Measurements from ENCODE around the gene PRKCA. TPM values are rescaled to one million over a fixed set of nuclear protein-coding genes. Genes with fewer than 3 reads are reported as not detected.
A peak's percentile ranks its signal among the peaks of the same experiment; 100 is the strongest.

Gene PRKCA
- total RNA-seq, 1 experiment from 2014 or later = 36.1 TPM

DNA sequence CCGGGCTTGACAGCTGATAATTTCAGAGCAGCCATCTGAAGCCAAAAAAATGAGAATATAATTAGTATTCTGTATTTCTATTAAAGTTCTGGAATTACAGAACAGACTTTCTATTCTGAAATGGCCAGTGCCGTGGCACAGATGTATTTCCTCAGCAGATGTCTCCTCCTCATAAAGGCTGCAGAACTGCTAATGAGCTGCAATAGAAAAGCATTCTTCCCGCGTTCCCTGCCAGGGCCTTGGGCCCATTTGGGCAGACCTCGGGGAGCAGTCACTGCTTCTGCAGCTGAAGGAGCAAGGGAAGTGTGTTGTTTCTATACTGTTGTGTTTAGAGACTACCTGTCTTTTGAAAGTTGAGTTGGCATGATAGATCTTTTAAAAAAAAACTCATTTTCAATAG is 379.9 kb downstream of the PRKCA start:
- no peak for DNase-seq (ENCODE audit: low read depth in 1 of 2, low spot score in 2 of 2)
- Histone ChIP-seq H3K27me3 (replicated peaks) (no peaks in the 10 kb centered on the region), H3K27ac (no peak overlapping the region), H3K9me3 (replicated peaks) (no peaks in the 10 kb centered on the region; the same call in 1 of the 2 replicates), H3K4me3 (no peak overlapping the region), H3K36me3 (peaks cover 11% of the 10 kb centered on the region), H3K4me1 (replicated peaks) (0 out of 2 replicates have a peak, but pooled peaks cover 3% of the 10 kb centered on the region)

GRCh38 chr17:66684261-66684660 is 381.8 kb downstream of the PRKCA start:
- DNase-seq (ENCODE audit: low read depth in 1 of 2, low spot score in 2 of 2) = peak in 1 of 2 experiments; percentile 22
- H3K4me3 ChIP-seq = no peak overlapping the region
- H3K27me3 ChIP-seq (replicated peaks) = no peaks in the 10 kb centered on the region
- no peak overlapping the region for H3K27ac ChIP-seq
- peaks cover 28% of the 10 kb centered on the region for H3K36me3 ChIP-seq
- H3K9me3 ChIP-seq (replicated peaks) = no peaks in the 10 kb centered on the region
- peaks cover 10% of the 10 kb centered on the region for H3K4me1 ChIP-seq (replicated peaks)

DNA sequence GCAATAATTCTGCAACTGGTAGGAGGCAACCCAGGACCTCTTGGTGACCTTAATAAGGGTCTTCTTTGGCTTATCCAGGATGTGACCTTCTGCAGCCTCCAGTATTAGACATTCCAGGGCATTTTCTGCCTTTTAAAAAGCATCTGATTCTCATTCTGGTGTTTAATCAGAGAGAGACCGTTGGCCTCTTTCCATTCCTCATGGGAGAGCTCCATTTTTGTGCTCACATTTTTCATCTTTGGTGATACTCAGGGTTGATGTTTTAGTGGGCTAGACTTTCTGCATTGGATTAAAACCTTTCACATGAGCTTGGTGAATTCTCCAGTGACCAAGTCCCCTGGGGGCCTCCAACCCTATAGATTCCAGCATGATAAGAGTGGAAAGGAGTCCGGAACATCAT is 382.3 kb downstream of the PRKCA start:
- no peak overlapping the region for H3K4me3 ChIP-seq
- H3K27ac ChIP-seq = no peak overlapping the region
- H3K27me3 ChIP-seq (replicated peaks) = no peaks in the 10 kb centered on the region
- peaks cover 29% of the 10 kb centered on the region for H3K36me3 ChIP-seq
- H3K4me1 ChIP-seq (replicated peaks) = peaks cover 14% of the 10 kb centered on the region
- no peaks in the 10 kb centered on the region for H3K9me3 ChIP-seq (replicated peaks)
- DNase-seq (ENCODE audit: low read depth in 1 of 2, low spot score in 2 of 2) = no peak

- DNase-seq (ENCODE audit: low read depth in 1 of 2, low spot score in 2 of 2) = peak in 1 of 2 experiments; percentile 32
- Histone ChIP-seq H3K27me3 (replicated peaks) (no peaks in the 10 kb centered on the region), H3K36me3 (peaks cover 27% of the 10 kb centered on the region), H3K9me3 (replicated peaks) (no peaks in the 10 kb centered on the region), H3K4me1 (replicated peaks) (peaks cover 15% of the 10 kb centered on the region), H3K27ac (no peak overlapping the region), H3K4me3 (no peak overlapping the region)
Observed at GRCh38 chr17:66686601-66687000, 384.2 kb downstream of the PRKCA start.

GRCh38 chr17:66687570-66688284 is 385.3 kb downstream of the PRKCA start:
- H3K4me3 ChIP-seq = no peak overlapping the region

DNA sequence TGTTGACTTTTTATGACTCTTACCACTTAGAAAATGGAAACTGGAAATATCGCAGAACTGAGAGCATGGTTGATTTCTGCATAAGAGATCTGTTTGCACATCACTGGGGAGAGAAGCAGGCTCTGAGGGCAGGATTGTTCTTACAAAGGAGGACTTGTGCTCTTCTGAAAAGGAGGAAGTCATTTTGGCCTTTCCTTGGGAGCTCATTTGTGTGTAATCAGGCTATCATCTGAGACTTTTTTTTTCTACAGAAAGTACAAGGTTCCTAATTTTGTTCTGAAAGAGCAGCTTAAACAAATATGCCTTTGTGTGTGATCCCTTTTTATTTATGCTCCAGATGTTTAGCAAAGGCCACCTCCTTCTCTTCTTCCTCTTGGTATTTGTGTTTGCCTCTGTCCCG is 386.8 kb downstream of the PRKCA start:
- Histone ChIP-seq H3K4me3 (no peak overlapping the region), H3K4me1 (replicated peaks) (peaks cover 29% of the 10 kb centered on the region), H3K27me3 (replicated peaks) (no peaks in the 10 kb centered on the region), H3K36me3 (peaks cover 42% of the 10 kb centered on the region), H3K27ac (no peak overlapping the region), H3K9me3 (replicated peaks) (no peaks in the 10 kb centered on the region)
- DNase-seq (ENCODE audit: low read depth in 1 of 2, low spot score in 2 of 2) = peak in 1 of 2 experiments; percentile 5

More at GRCh38 chr17:66687570-66688284, 385.3 kb downstream of the PRKCA start:
- peaks cover 26% of the 10 kb centered on the region for H3K4me1 ChIP-seq (replicated peaks)
- H3K27me3 ChIP-seq (replicated peaks) = no peaks in the 10 kb centered on the region
- H3K36me3 ChIP-seq = peaks cover 35% of the 10 kb centered on the region
- no peak overlapping the region for H3K27ac ChIP-seq
- DNase-seq (ENCODE audit: low read depth in 1 of 2, low spot score in 2 of 2) = peak in 1 of 2 experiments; percentile 30
- H3K9me3 ChIP-seq (replicated peaks) = no peaks in the 10 kb centered on the region

GRCh38 chr17:66690166-66690565 is 387.8 kb downstream of the PRKCA start:
- Histone ChIP-seq H3K36me3 (peaks cover 42% of the 10 kb centered on the region), H3K4me3 (no peak overlapping the region), H3K27ac (no peak overlapping the region), H3K4me1 (replicated peaks) (peaks cover 29% of the 10 kb centered on the region), H3K9me3 (replicated peaks) (no peaks in the 10 kb centered on the region), H3K27me3 (replicated peaks) (no peaks in the 10 kb centered on the region)
- DNase-seq (ENCODE audit: low read depth in 1 of 2, low spot score in 2 of 2) = peak in 1 of 2 experiments; percentile 36

DNA sequence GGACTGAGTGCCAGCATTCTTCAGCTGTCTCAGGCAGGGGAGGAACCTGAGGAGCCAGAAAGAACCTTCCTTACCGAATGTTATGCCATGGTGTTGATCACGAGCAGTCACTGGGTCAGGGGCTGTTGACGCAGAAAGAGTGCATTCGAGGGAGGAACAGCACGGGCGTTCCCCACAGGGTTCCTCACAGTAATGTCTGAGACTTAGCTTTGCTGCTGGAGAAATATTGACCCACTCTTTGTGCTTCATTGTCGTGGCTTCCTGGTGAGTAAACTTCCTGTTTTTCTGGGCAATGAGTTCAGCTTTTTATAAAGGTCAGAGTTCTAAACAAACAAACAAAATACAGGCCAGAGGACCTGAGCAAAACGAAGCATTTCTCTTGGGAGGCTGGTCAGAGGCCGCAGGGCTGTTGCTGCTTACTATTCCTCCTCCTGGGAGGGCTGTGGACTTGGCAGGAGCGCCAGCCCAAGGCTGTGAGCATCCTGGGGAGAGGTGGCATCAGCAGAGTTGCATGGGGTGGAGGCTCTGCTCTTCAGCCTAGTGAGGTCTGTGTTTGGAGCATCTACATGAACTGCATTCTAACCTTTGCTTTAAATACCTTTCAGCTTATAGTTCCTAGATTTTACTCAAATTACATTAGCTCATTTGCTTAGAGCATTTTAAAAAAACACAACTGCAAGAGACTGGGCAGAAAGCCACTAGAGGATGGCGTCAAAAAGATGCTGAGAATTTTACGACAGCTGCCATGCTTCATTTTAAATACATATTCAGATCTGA is 389.4 kb downstream of the PRKCA start:
- Histone ChIP-seq H3K4me1 (replicated peaks) (peaks cover 29% of the 10 kb centered on the region), H3K27me3 (replicated peaks) (no peaks in the 10 kb centered on the region), H3K36me3 (peaks cover 52% of the 10 kb centered on the region), H3K27ac (peak overlapping the region; percentile 25), H3K4me3 (no peak overlapping the region), H3K9me3 (replicated peaks) (no peaks in the 10 kb centered on the region)
- peak; percentile 69 to 72 for DNase-seq (ENCODE audit: low read depth in 1 of 2, low spot score in 2 of 2)

DNA sequence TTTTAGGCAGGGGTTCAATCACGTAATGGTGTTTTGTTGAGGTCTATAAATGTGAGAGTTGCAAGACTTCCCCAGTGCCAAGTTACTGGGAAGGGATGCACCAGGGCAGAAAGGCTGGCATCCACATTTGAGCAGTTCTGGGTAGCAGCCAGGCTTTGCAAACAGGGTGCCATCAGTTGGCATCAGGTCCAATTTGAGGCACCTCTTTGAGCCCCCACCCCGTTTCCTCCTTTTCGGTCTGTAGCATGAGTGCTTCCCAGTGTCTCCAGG is 389.9 kb downstream of the PRKCA start:
- Histone ChIP-seq H3K4me1 (replicated peaks) (peaks cover 29% of the 10 kb centered on the region), H3K36me3 (peaks cover 52% of the 10 kb centered on the region), H3K4me3 (no peak overlapping the region), H3K9me3 (replicated peaks) (no peaks in the 10 kb centered on the region), H3K27me3 (replicated peaks) (no peaks in the 10 kb centered on the region), H3K27ac (no peak overlapping the region)
- peak in 1 of 2 experiments; percentile 34 for DNase-seq (ENCODE audit: low read depth in 1 of 2, low spot score in 2 of 2)

- Histone ChIP-seq H3K4me3 (no peak overlapping the region), H3K27me3 (replicated peaks) (no peaks in the 10 kb centered on the region), H3K36me3 (peaks cover 47% of the 10 kb centered on the region), H3K27ac (no peak overlapping the region), H3K9me3 (replicated peaks) (no peaks in the 10 kb centered on the region; the same call in 1 of the 2 replicates), H3K4me1 (replicated peaks) (peaks cover 18% of the 10 kb centered on the region)
- DNase-seq (ENCODE audit: low read depth in 1 of 2, low spot score in 2 of 2) = peak in 1 of 2 experiments; percentile 28
Observed at GRCh38 chr17:66695098-66695497, 392.7 kb downstream of the PRKCA start.

- no peaks in the 10 kb centered on the region; the same call in 1 of the 2 replicates for H3K9me3 ChIP-seq (replicated peaks)
- DNase-seq (ENCODE audit: low read depth in 1 of 2, low spot score in 2 of 2) = no peak
- H3K4me3 ChIP-seq = no peak overlapping the region
- no peaks in the 10 kb centered on the region for H3K27me3 ChIP-seq (replicated peaks)
- no peak overlapping the region for H3K27ac ChIP-seq
- H3K36me3 ChIP-seq = peaks cover 34% of the 10 kb centered on the region
- no peaks in the 10 kb centered on the region for H3K4me1 ChIP-seq (replicated peaks)
Observed at GRCh38 chr17:66698270-66698669, 395.9 kb downstream of the PRKCA start.

- no peaks in the 10 kb centered on the region for H3K4me1 ChIP-seq (replicated peaks)
- H3K27me3 ChIP-seq (replicated peaks) = no peaks in the 10 kb centered on the region
- no peaks in the 10 kb centered on the region; the same call in 1 of the 2 replicates for H3K9me3 ChIP-seq (replicated peaks)
- no peak overlapping the region for H3K27ac ChIP-seq
- H3K4me3 ChIP-seq = no peak overlapping the region
- peaks cover 23% of the 10 kb centered on the region for H3K36me3 ChIP-seq
- DNase-seq (ENCODE audit: low read depth in 1 of 2, low spot score in 2 of 2) = no peak
Observed at GRCh38 chr17:66701462-66701861, 399.0 kb downstream of the PRKCA start.

DNA sequence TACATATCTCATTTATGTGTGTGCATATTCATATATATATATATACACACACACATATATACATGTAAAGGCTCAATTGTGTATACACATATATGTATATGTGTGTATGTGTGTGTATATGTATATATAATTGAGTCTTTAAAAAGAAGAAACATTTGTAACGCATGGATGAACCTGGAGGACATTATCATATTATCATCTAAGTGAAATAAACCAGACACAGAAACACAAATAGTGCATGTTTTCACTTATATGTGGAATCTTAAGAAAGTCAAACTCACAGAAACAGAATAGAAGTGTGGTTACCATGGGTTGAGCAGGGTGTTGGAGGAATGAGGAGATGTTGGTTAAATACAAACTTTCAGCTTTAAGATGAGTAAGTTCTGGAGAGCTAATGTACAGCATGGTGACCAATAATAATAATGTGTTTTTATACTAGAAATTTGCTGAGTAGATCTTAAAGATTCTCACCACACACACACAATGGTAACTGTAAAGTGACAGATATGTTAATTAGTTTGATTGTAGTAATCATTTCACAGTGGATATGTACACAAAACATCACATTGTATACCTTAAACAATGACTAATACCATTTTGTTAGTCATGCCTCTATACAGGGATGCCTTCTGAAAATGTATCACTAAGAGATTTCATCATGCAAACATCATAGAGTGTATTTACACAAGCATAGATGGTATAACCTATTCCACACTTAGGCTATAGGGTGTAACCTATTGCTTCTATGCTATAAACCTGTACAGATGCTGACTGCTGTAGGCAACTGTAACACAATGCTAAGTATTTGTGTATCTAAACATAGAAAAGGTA is 399.9 kb downstream of the PRKCA start:
- H3K27ac ChIP-seq = no peak overlapping the region
- H3K4me3 ChIP-seq = no peak overlapping the region
- no peaks in the 10 kb centered on the region for H3K4me1 ChIP-seq (replicated peaks)
- H3K27me3 ChIP-seq (replicated peaks) = no peaks in the 10 kb centered on the region
- DNase-seq (ENCODE audit: low read depth in 1 of 2, low spot score in 2 of 2) = no peak
- no peaks in the 10 kb centered on the region; the same call in 1 of the 2 replicates for H3K9me3 ChIP-seq (replicated peaks)
- peaks cover 17% of the 10 kb centered on the region for H3K36me3 ChIP-seq

Measured in SJSA1 (cell line).